ENCODE measurements around the gene GPR34. TPM values are rescaled to one million over a fixed set of nuclear protein-coding genes. Genes with fewer than 3 reads are reported as not detected.
"Not testable (repeated sequence)": the region's sequence is repeated elsewhere in the genome, so short reads cannot be mapped to it uniquely, and the experiment has no call there.

The GPR34 gene
- under 1 TPM in 1 of 2 experiments, not detected in 1; 0.17 TPM for total RNA-seq

DNA sequence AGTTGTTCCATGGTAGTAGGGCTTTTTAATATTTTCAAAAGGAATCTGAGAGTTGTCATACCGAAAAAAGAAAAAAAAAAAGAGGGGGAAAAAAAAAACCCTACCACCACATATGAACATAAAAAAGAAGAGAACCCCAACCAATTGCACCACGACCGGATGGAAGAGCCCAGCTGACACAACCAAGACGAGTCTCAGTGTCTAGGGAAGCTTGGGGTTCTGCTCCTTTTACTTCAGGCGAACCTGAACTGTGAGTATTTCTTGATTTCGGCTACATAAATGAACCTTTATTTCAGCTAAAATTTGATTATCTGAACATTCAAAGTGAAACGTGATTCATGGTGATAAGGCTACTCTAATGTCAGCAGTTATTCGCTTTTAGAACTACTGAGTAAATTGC, at the start of gene GPR34:
TSS of gene GPR34 (plus strand) at position 139 of the 400 bp plus-strand sequence. CDS start 6,661 bp downstream, outside the sequence.
- peaks cover 40% of the 10 kb centered on the region for H3K4me1 Mint-ChIP-seq
- no peaks in the 10 kb centered on the region for H3K27me3 Mint-ChIP-seq
- H3K27ac Mint-ChIP-seq, result no peak within 1 kb of the TSS
- ChIA-PET POLR2A (no interaction called here), CTCF (interaction anchor here (0.6 kb wide), 1 partner anchor 619 kb away, joined by 3 read pairs; no protein-coding TSS in a partner anchor)
- peaks cover 5% of the 10 kb centered on the region for H3K36me3 Mint-ChIP-seq (ENCODE audit: low read depth)
- no peak within 1 kb of the TSS for H3K4me3 Mint-ChIP-seq
- peak; percentile 15 for DNase-seq
- H3K9me3 Mint-ChIP-seq, result no peaks in the 10 kb centered on the region

- H3K27me3 Mint-ChIP-seq, H3K4me1 Mint-ChIP-seq, CTCF ChIA-PET, POLR2A ChIA-PET, H3K27ac Mint-ChIP-seq, H3K4me3 Mint-ChIP-seq, DNase-seq: not testable (repeated sequence)
- H3K36me3 Mint-ChIP-seq (ENCODE audit: low read depth), result peaks cover 46% of the 10 kb centered on the region
- peaks cover 12% of the 10 kb centered on the region for H3K9me3 Mint-ChIP-seq
Measured at GRCh38 chrX:41646201-41646600, 42.6 kb upstream of the GPR34 start.

- ChIA-PET POLR2A (no interaction called here), CTCF (no interaction called here)
- H3K9me3 Mint-ChIP-seq, result peaks cover 4% of the 10 kb centered on the region
- H3K4me3 Mint-ChIP-seq, result no peak overlapping the region
- H3K27me3 Mint-ChIP-seq, result no peaks in the 10 kb centered on the region
- H3K4me1 Mint-ChIP-seq, result no peaks in the 10 kb centered on the region
- H3K27ac Mint-ChIP-seq, result no peak overlapping the region
- peaks cover 58% of the 10 kb centered on the region for H3K36me3 Mint-ChIP-seq (ENCODE audit: low read depth)
- DNase-seq, result no peak
Measured at GRCh38 chrX:41653125-41653524, 35.6 kb upstream of the GPR34 start.

DNA sequence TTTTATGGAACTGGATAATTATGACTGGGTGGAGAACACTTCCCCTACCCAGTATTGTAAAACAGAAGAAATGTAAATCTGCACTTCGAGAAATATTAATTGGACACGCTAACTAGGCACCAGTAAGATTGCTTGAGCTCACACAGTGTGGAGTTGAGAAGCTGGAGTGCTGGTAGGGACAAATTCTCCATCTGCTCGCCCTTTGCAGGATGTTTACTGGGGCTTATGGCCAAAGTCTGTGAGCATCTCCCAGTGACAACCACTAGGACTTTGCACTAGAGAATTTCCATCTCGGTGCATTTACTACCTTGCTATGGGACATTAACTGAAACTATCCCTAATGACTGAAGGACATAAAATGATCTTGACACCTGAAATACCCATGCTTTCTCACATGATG, 33.7 kb upstream of the GPR34 start:
- no peak overlapping the region for H3K4me3 Mint-ChIP-seq
- no peaks in the 10 kb centered on the region for H3K9me3 Mint-ChIP-seq
- peaks cover 6% of the 10 kb centered on the region for H3K4me1 Mint-ChIP-seq
- POLR2A ChIA-PET, result no interaction called here
- H3K27ac Mint-ChIP-seq, result no peak overlapping the region
- CTCF ChIA-PET, result no interaction called here
- no peaks in the 10 kb centered on the region for H3K27me3 Mint-ChIP-seq
- DNase-seq, result no peak
- peaks cover 61% of the 10 kb centered on the region for H3K36me3 Mint-ChIP-seq (ENCODE audit: low read depth)

DNA sequence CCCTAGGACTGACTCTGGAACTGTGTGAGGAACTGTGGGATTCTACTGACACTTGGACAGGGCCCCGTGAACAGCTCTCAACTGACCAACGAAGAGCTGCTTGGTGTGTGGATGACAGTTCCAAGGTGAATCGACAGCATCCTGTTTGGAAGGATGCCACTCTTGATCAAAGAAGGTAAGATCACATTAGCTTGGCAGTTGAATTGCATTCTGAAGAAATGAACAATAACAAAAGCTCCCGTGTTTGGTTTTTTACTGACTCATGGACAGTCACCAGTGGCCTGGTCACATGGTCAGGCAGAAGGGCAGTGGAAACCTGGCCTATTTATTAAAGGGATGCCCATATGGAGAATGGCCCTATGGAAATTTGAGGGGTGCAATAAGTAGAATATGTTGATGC, 33.1 kb upstream of the GPR34 start:
- H3K4me3 Mint-ChIP-seq, result no peak overlapping the region
- POLR2A ChIA-PET, result no interaction called here
- H3K9me3 Mint-ChIP-seq, result no peaks in the 10 kb centered on the region
- H3K36me3 Mint-ChIP-seq (ENCODE audit: low read depth), result peaks cover 59% of the 10 kb centered on the region
- no peak overlapping the region for H3K27ac Mint-ChIP-seq
- CTCF ChIA-PET, result no interaction called here
- no peak for DNase-seq
- H3K4me1 Mint-ChIP-seq, result peaks cover 6% of the 10 kb centered on the region
- no peaks in the 10 kb centered on the region for H3K27me3 Mint-ChIP-seq

GRCh38 chrX:41661366-41662095, 27.2 kb upstream of the GPR34 start:
- no peak for DNase-seq
- Mint-ChIP-seq H3K27ac (no peak overlapping the region), H3K36me3 (ENCODE audit: low read depth) (peaks cover 42% of the 10 kb centered on the region), H3K27me3 (no peaks in the 10 kb centered on the region), H3K9me3 (peaks cover 1% of the 10 kb centered on the region), H3K4me3 (no peak overlapping the region), H3K4me1 (peaks cover 20% of the 10 kb centered on the region)
- POLR2A ChIA-PET, result no interaction called here
- CTCF ChIA-PET, result no interaction called here

GRCh38 chrX:41664375-41664901, 24.3 kb upstream of the GPR34 start:
- no peak for DNase-seq
- POLR2A ChIA-PET, result no interaction called here

GRCh38 chrX:41664908-41665307, 23.9 kb upstream of the GPR34 start:
- ChIA-PET CTCF (no interaction called here), POLR2A (no interaction called here)
- Mint-ChIP-seq H3K9me3 (peaks cover 1% of the 10 kb centered on the region), H3K36me3 (ENCODE audit: low read depth) (peaks cover 27% of the 10 kb centered on the region), H3K27ac (no peak overlapping the region), H3K27me3 (no peaks in the 10 kb centered on the region), H3K4me1 (peaks cover 30% of the 10 kb centered on the region), H3K4me3 (no peak overlapping the region)
- DNase-seq, result no peak

More at GRCh38 chrX:41664375-41664901, 24.3 kb upstream of the GPR34 start:
- Mint-ChIP-seq H3K4me3 (no peak overlapping the region), H3K27ac (no peak overlapping the region), H3K27me3 (no peaks in the 10 kb centered on the region), H3K4me1 (peaks cover 30% of the 10 kb centered on the region), H3K9me3 (peaks cover 1% of the 10 kb centered on the region), H3K36me3 (ENCODE audit: low read depth) (peaks cover 26% of the 10 kb centered on the region)
- CTCF ChIA-PET, result no interaction called here

- Mint-ChIP-seq H3K4me3 (no peak overlapping the region), H3K4me1 (peaks cover 30% of the 10 kb centered on the region)
Measured at GRCh38 chrX:41665686-41666085, 23.1 kb upstream of the GPR34 start.

GRCh38 chrX:41666251-41666650, 22.5 kb upstream of the GPR34 start:
- no peak for DNase-seq
- peaks cover 30% of the 10 kb centered on the region for H3K4me1 Mint-ChIP-seq

More at GRCh38 chrX:41665686-41666085, 23.1 kb upstream of the GPR34 start:
- POLR2A ChIA-PET, result no interaction called here
- CTCF ChIA-PET, result no interaction called here
- peaks cover 1% of the 10 kb centered on the region for H3K9me3 Mint-ChIP-seq
- DNase-seq, result no peak
- H3K27ac Mint-ChIP-seq, result no peak overlapping the region
- H3K36me3 Mint-ChIP-seq (ENCODE audit: low read depth), result peaks cover 28% of the 10 kb centered on the region
- H3K27me3 Mint-ChIP-seq, result no peaks in the 10 kb centered on the region

DNA sequence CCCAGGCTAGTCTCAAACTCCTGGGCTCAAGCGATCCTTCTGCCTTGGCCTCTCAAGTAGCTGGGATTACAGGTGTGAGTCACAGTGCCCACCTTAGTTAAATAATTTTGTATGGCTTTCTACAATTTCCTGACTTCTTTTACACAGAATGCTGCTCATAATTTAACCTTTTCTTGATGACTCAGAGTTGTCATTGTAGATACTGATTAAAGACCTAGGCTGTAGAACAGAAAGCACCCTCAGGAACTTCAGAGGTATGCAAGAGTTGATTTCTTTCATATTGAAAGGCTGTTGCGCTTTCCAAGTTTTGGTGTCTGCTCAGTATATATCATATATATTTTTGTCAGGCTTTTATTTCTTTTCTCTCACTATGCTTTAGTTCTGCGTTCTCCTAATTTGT, 21.1 kb upstream of the GPR34 start:
- ChIA-PET CTCF (no interaction called here), POLR2A (no interaction called here)
- Mint-ChIP-seq H3K4me1 (peaks cover 32% of the 10 kb centered on the region), H3K9me3 (peaks cover 1% of the 10 kb centered on the region), H3K27ac (no peak overlapping the region), H3K4me3 (no peak overlapping the region), H3K27me3 (no peaks in the 10 kb centered on the region), H3K36me3 (ENCODE audit: low read depth) (peaks cover 26% of the 10 kb centered on the region)
- no peak for DNase-seq

More at GRCh38 chrX:41666251-41666650, 22.5 kb upstream of the GPR34 start:
- POLR2A ChIA-PET, result no interaction called here
- Mint-ChIP-seq H3K27ac (no peak overlapping the region), H3K4me3 (no peak overlapping the region), H3K36me3 (ENCODE audit: low read depth) (peaks cover 25% of the 10 kb centered on the region), H3K9me3 (peaks cover 1% of the 10 kb centered on the region), H3K27me3 (no peaks in the 10 kb centered on the region)
- CTCF ChIA-PET, result interaction anchor here (0.6 to 1.3 kb wide), 2 partner anchors 9 to 1938 kb away, joined by 3 read pairs; no protein-coding TSS in a partner anchor

- POLR2A ChIA-PET, result no interaction called here
- Mint-ChIP-seq H3K4me1 (peaks cover 37% of the 10 kb centered on the region), H3K27me3 (no peaks in the 10 kb centered on the region)
Measured at GRCh38 chrX:41670112-41670511, 18.7 kb upstream of the GPR34 start.

DNA sequence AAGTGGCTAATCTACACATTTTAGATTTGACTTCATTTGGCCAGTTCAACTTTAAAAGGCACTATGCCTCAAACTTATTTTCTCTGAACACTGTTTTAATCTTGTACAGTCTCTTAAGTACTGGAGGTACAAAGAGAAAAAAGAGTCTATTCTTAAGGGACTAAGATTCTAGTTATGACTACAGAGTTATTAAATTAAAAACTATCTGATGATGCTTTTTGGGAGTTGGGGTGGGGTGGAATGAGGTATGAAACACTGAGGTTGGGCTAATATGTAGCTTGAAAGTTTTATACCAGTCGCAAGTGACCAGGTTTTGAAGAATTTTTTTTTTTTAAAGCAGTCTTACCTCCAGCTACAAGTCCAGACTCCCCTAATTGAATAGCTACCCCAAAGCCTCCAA, 17.7 kb upstream of the GPR34 start:
- peaks cover 1% of the 10 kb centered on the region for H3K9me3 Mint-ChIP-seq
- H3K4me3 Mint-ChIP-seq, result no peak overlapping the region
- CTCF ChIA-PET, result interaction anchor here (0.6 kb wide), 2 partner anchors 24 to 387 kb away, joined by 3 read pairs; no protein-coding TSS in a partner anchor
- POLR2A ChIA-PET, result no interaction called here
- no peak overlapping the region for H3K27ac Mint-ChIP-seq
- H3K36me3 Mint-ChIP-seq (ENCODE audit: low read depth), result peaks cover 15% of the 10 kb centered on the region
- H3K27me3 Mint-ChIP-seq, result no peaks in the 10 kb centered on the region
- DNase-seq, result no peak
- peaks cover 32% of the 10 kb centered on the region for H3K4me1 Mint-ChIP-seq

More at GRCh38 chrX:41670112-41670511, 18.7 kb upstream of the GPR34 start:
- Mint-ChIP-seq H3K4me3 (no peak overlapping the region), H3K27ac (no peak overlapping the region), H3K36me3 (ENCODE audit: low read depth) (peaks cover 18% of the 10 kb centered on the region), H3K9me3 (peaks cover 1% of the 10 kb centered on the region)
- DNase-seq, result no peak
- CTCF ChIA-PET, result no interaction called here

- H3K4me3 Mint-ChIP-seq, result no peak overlapping the region
- CTCF ChIA-PET, result no interaction called here
Measured at GRCh38 chrX:41672643-41673042, 16.1 kb upstream of the GPR34 start.

More at GRCh38 chrX:41672643-41673042, 16.1 kb upstream of the GPR34 start:
- POLR2A ChIA-PET, result no interaction called here
- Mint-ChIP-seq H3K9me3 (no peaks in the 10 kb centered on the region), H3K27ac (no peak overlapping the region), H3K4me1 (peaks cover 24% of the 10 kb centered on the region), H3K27me3 (no peaks in the 10 kb centered on the region), H3K36me3 (ENCODE audit: low read depth) (peaks cover 24% of the 10 kb centered on the region)
- no peak for DNase-seq

All from activated CD4-positive, alpha-beta T cell treated with anti-CD3 and anti-CD28 coated beads, Interleukin-2, amount 10 ng/mL, durations not matched to agents 7 days and 5 days (primary cell).